Liver (tissue), 9 donors: ENCODE data around the gene DNAAF5. TPM values are rescaled to one million over a fixed set of nuclear protein-coding genes. Genes with fewer than 3 reads are reported as not detected.
A peak's percentile ranks its signal among the peaks of the same experiment; 100 is the strongest.

Experiments used
- DNase-seq: peaks from one replicate; pipeline ENCODE4 v3.0.0-alpha.2; 2017; ENCODE audit warnings: low spot score
- H3K27ac ChIP-seq, 2 donors: one replicate each; pipeline ENCODE4 v1.7.0; 2013; ENCODE audit warnings: inconsistent platforms in 2 of 2, low read length in 2 of 2, control low read depth in 1 of 2, low read depth in 1 of 2, mild to moderate bottlenecking in 1 of 2
- H3K27me3 ChIP-seq, 4 donors: one replicate each; pipeline versions ENCODE4 v1.6.1 to v1.7.0; 2013; ENCODE audit warnings: low read length in 3 of 4, inconsistent platforms in 1 of 4, mild to moderate bottlenecking in 1 of 4, moderate library complexity in 1 of 4; ENCODE audit not compliant: control insufficient read depth in 4 of 4, insufficient read depth in 4 of 4
- H3K36me3 ChIP-seq, 4 donors: one replicate each; pipeline versions ENCODE4 v1.6.1 to v1.7.0; 2013; ENCODE audit warnings: low read length in 3 of 4, mild to moderate bottlenecking in 3 of 4, low read depth in 1 of 4, moderate library complexity in 1 of 4; ENCODE audit not compliant: control insufficient read depth in 4 of 4, insufficient read depth in 3 of 4
- H3K4me1 ChIP-seq, 4 donors: one replicate each; pipeline versions ENCODE4 v1.6.1 to v1.7.0; 2013; ENCODE audit warnings: low read length in 3 of 4, mild to moderate bottlenecking in 3 of 4, moderate library complexity in 1 of 4; ENCODE audit not compliant: control insufficient read depth in 4 of 4, insufficient read depth in 4 of 4
- H3K4me3 ChIP-seq, 3 donors: one replicate each; pipeline versions ENCODE4 v1.6.1 to v1.7.0; 2013; ENCODE audit warnings: low read length in 3 of 3, control low read depth in 1 of 3, low read depth in 1 of 3, mild to moderate bottlenecking in 1 of 3
- H3K9ac ChIP-seq, 2 donors: one replicate each; pipeline ENCODE4 v1.7.0; 2013; ENCODE audit warnings: low read length in 2 of 2, mild to moderate bottlenecking in 2 of 2, moderate library complexity in 2 of 2, control low read depth in 1 of 2, low read depth in 1 of 2
- H3K9me3 ChIP-seq, 4 donors: one replicate each; pipeline versions ENCODE4 v1.6.1 to v1.7.0; 2013; ENCODE audit warnings: low read length in 3 of 4; ENCODE audit not compliant: control insufficient read depth in 4 of 4
- EGR1 ChIP-seq, 2 donors: IDR thresholded peaks; 2 replicates each; pipeline ENCODE4 v1.6.1; 2016 to 2018; ENCODE audit warnings: antibody characterized with exemption in 2 of 2, low read depth in 2 of 2
- FOXA1 ChIP-seq: IDR thresholded peaks from 2 replicates; pipeline ENCODE4 v1.6.1; 2016; ENCODE audit warnings: antibody characterized with exemption
- FOXA2 ChIP-seq: IDR thresholded peaks from 2 replicates; pipeline ENCODE4 v1.6.1; 2016; ENCODE audit warnings: antibody characterized with exemption
- GABPA ChIP-seq, 2 donors: IDR thresholded peaks in 1 of 2; conservative IDR thresholded peaks in 1 of 2; 2 replicates each; pipeline ENCODE4 v1.6.1; 2016; ENCODE audit warnings: antibody characterized with exemption in 2 of 2, mild to moderate bottlenecking in 1 of 2, moderate library complexity in 1 of 2
- HNF4A ChIP-seq, 2 donors: conservative IDR thresholded peaks; 2 replicates each; pipeline ENCODE4 v1.6.1; 2016; ENCODE audit warnings: antibody characterized with exemption in 2 of 2, mild to moderate bottlenecking in 2 of 2
- JUND ChIP-seq, 2 donors: IDR thresholded peaks; 2 replicates each; pipeline ENCODE4 v1.6.1; 2016; ENCODE audit warnings: antibody characterized with exemption in 2 of 2
- NR2F2 ChIP-seq: IDR thresholded peaks from 2 replicates; pipeline ENCODE4 v1.6.1; 2016; ENCODE audit warnings: antibody characterized with exemption
- RAD21 ChIP-seq, 2 donors: IDR thresholded peaks; 2 replicates each; pipeline ENCODE4 v1.6.1; 2016; ENCODE audit warnings: antibody characterized with exemption in 2 of 2, mild to moderate bottlenecking in 2 of 2
- RXRA ChIP-seq, 2 donors: IDR thresholded peaks; 2 replicates each; pipeline ENCODE4 v1.6.1; 2017 to 2018; ENCODE audit warnings: antibody characterized with exemption in 2 of 2, mild to moderate bottlenecking in 1 of 2
- SP1 ChIP-seq: IDR thresholded peaks from 2 replicates; pipeline ENCODE4 v1.6.1; 2018; ENCODE audit warnings: antibody characterized with exemption, mild to moderate bottlenecking
- TAF1 ChIP-seq: conservative IDR thresholded peaks from 2 replicates; pipeline ENCODE4 v1.6.1; 2016; ENCODE audit warnings: antibody characterized with exemption, mild to moderate bottlenecking
- YY1 ChIP-seq: IDR thresholded peaks from 2 replicates; pipeline ENCODE4 v1.6.1; 2016; ENCODE audit warnings: antibody characterized with exemption, mild to moderate bottlenecking
- ZBTB33 ChIP-seq: IDR thresholded peaks from 2 replicates; pipeline ENCODE4 v1.6.1; 2016; ENCODE audit warnings: antibody characterized with exemption
- WGBS: extraction: QIAGEN DNeasy Blood & Tissue Kit; methylation state at CpG from one replicate; pipeline ENCODE4 v1.1.7; 2013; 5-methylcytosine and 5-hydroxymethylcytosine counted together
- polyA plus RNA-seq, 2 donors: library from polyadenylated mRNA; stranded (reverse) in 1 of 2; unstranded in 1 of 2; fragments of 200-250 nt in 1 of 2; fragments of >200 nt in 1 of 2; fragmentation: Nextera tagmentation in 1 of 2; extraction: Ambion mirVana in 1 of 2; gene quantifications; one replicate each; pipeline versions ENCODE4 v1.2.1 to v1.2.3, GENCODE V29; 2013 to 2015
- total RNA-seq, 2 donors: library from RNA; depleted of rRNA; stranded (reverse); fragments of >200 nt; gene quantifications; one replicate each; pipeline ENCODE4 v1.2.3, GENCODE V29; 2014
- TF ChIP-seq, protein P1 (sequence below): IDR thresholded peaks from 2 replicates; pipeline ENCODE4 v1.6.1; 2016; ENCODE audit warnings: antibody characterized with exemption
- TF ChIP-seq, protein P2 (sequence below): IDR thresholded peaks from 2 replicates; pipeline ENCODE4 v1.6.1; 2016; ENCODE audit warnings: antibody characterized with exemption
- TF ChIP-seq, protein P3 (sequence below): fragments of 150-350 bp; IDR thresholded peaks from 2 replicates; pipeline ENCODE4 v1.5.1; 2017; ENCODE audit warnings: improper control_type of control experiment, low read depth, low read length; ENCODE audit not compliant: missing input control
- TF ChIP-seq, protein P4 (sequence below): IDR thresholded peaks from 2 replicates; pipeline ENCODE4 v1.6.1; 2016; ENCODE audit warnings: antibody characterized with exemption, mild to moderate bottlenecking
- donor health status: healthy.
- donor health status: healthy.
- donor health status: healthy.
- donor health status: healthy.
- donor health status: healthy.

The DNAAF5 gene
- total and polyA plus RNA-seq, 4 donors: 3.1 to 11.1 (median 9.5) TPM

DNA sequence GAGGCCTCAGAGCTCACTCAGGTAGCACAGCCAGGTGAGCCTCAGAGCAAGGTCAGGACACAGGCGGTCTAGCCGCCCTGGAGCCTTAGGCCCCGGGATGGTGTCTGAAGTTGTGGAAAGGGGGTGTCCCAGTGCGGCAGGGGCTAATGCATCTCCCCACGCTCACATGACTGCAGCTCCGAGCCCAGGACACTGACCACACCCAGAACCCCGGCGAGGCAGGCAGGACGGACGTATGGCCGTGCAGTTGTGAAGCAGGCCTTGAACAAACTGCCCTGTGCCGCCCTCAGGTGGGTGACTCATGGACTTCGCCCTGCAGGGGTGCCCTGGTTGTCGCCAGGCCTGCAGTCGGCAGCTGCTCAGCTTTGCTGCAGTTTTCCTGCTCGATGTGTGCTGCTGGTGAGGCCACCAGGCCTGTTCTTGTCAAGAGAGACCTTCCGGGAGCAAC lies 5.6 kb downstream of the DNAAF5 start (continued):
- TF ChIP-seq HNF4A (conservative IDR thresholded peaks at IDR 0.05) (peak; percentile 93 to 97), EGR1 (IDR thresholded peaks at IDR 0.05; ENCODE audit: low read depth in 2 of 2) (no peak), RAD21 (IDR thresholded peaks at IDR 0.05) (peak; percentile 77 to 79)
- TF ChIP-seq, protein P1, sequence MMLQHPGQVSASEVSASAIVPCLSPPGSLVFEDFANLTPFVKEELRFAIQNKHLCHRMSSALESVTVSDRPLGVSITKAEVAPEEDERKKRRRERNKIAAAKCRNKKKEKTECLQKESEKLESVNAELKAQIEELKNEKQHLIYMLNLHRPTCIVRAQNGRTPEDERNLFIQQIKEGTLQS: peak; percentile 49
- TF ChIP-seq, protein P2, sequence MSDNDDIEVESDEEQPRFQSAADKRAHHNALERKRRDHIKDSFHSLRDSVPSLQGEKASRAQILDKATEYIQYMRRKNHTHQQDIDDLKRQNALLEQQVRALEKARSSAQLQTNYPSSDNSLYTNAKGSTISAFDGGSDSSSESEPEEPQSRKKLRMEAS: peak; percentile 48

GRCh38 chr7:732556-732955 lies 6.1 kb downstream of the DNAAF5 start:
- no peaks in the 10 kb centered on the region for H3K27me3 ChIP-seq
- H3K4me3 ChIP-seq: no peak overlapping the region
- WGBS: 78% methylated on average over 3 of the region's 3 CpGs
- H3K36me3 ChIP-seq: peaks cover 0 to 6% (median 2%) of the 10 kb centered on the region in 4 donors
- no peak overlapping the region for H3K27ac ChIP-seq
- DNase-seq: no peak
- H3K9ac ChIP-seq: no peak overlapping the region
- H3K9me3 ChIP-seq: peaks cover 0 to 7% (median 2%) of the 10 kb centered on the region in 4 donors
- H3K4me1 ChIP-seq: peaks cover 2 to 15% (median 9%) of the 10 kb centered on the region in 4 donors
- TF ChIP-seq, protein P1: no peak
- TF ChIP-seq SP1: no peak
- TF ChIP-seq, protein P3, sequence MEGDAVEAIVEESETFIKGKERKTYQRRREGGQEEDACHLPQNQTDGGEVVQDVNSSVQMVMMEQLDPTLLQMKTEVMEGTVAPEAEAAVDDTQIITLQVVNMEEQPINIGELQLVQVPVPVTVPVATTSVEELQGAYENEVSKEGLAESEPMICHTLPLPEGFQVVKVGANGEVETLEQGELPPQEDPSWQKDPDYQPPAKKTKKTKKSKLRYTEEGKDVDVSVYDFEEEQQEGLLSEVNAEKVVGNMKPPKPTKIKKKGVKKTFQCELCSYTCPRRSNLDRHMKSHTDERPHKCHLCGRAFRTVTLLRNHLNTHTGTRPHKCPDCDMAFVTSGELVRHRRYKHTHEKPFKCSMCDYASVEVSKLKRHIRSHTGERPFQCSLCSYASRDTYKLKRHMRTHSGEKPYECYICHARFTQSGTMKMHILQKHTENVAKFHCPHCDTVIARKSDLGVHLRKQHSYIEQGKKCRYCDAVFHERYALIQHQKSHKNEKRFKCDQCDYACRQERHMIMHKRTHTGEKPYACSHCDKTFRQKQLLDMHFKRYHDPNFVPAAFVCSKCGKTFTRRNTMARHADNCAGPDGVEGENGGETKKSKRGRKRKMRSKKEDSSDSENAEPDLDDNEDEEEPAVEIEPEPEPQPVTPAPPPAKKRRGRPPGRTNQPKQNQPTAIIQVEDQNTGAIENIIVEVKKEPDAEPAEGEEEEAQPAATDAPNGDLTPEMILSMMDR: no peak
- no peak for TF ChIP-seq RXRA (IDR thresholded peaks at IDR 0.05)
- TF ChIP-seq JUND (IDR thresholded peaks at IDR 0.05): peak in 1 of 2 donors; percentile 9
- TF ChIP-seq FOXA2: no peak
- TF ChIP-seq YY1: no peak
- TF ChIP-seq TAF1: no peak
- TF ChIP-seq, protein P4, sequence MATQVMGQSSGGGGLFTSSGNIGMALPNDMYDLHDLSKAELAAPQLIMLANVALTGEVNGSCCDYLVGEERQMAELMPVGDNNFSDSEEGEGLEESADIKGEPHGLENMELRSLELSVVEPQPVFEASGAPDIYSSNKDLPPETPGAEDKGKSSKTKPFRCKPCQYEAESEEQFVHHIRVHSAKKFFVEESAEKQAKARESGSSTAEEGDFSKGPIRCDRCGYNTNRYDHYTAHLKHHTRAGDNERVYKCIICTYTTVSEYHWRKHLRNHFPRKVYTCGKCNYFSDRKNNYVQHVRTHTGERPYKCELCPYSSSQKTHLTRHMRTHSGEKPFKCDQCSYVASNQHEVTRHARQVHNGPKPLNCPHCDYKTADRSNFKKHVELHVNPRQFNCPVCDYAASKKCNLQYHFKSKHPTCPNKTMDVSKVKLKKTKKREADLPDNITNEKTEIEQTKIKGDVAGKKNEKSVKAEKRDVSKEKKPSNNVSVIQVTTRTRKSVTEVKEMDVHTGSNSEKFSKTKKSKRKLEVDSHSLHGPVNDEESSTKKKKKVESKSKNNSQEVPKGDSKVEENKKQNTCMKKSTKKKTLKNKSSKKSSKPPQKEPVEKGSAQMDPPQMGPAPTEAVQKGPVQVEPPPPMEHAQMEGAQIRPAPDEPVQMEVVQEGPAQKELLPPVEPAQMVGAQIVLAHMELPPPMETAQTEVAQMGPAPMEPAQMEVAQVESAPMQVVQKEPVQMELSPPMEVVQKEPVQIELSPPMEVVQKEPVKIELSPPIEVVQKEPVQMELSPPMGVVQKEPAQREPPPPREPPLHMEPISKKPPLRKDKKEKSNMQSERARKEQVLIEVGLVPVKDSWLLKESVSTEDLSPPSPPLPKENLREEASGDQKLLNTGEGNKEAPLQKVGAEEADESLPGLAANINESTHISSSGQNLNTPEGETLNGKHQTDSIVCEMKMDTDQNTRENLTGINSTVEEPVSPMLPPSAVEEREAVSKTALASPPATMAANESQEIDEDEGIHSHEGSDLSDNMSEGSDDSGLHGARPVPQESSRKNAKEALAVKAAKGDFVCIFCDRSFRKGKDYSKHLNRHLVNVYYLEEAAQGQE: no peak
- no peak for TF ChIP-seq NR2F2
- TF ChIP-seq, protein P2: no peak
- peak in 1 of 2 donors; percentile 20 for TF ChIP-seq GABPA (IDR thresholded peaks at IDR 0.05 in 1 of 2, conservative IDR thresholded peaks at IDR 0.05 in 1 of 2)
- no peak for TF ChIP-seq HNF4A (conservative IDR thresholded peaks at IDR 0.05)
- no peak for TF ChIP-seq EGR1 (IDR thresholded peaks at IDR 0.05; ENCODE audit: low read depth in 2 of 2)
- TF ChIP-seq FOXA1: no peak
- peak; percentile 19 for TF ChIP-seq ZBTB33
